ENCODE results near the gene TMEM131L.

GRCh38 chr4:153638999-153639398, 172.8 kb downstream of the TMEM131L start:
- TF ChIP-seq CTCF (IDR thresholded peaks at IDR 0.05) (no peak), POLR2A (IDR thresholded peaks at IDR 0.05) (no peak), EP300 (IDR thresholded peaks at IDR 0.05) (no peak), POLR2AphosphoS5 (IDR thresholded peaks at IDR 0.05) (no peak)
